BJ (cell line): ENCODE measurements around the gene CSNK1E. TPM values are rescaled to one million over a fixed set of nuclear protein-coding genes. Genes with fewer than 3 reads are reported as not detected.

ENCODE experiments used
- CTCF ChIA-PET: fragments of 350-600 bp; formaldehyde crosslinking; extraction: SDS; loops from one replicate; lab custom pipeline; 2021; ENCODE audit warnings: antibody characterized with exemption, inconsistent platforms; lab: Yijun Ruan, JAX
- POLR2A ChIA-PET: fragments of 300-600 bp; sonication (Branson Sonifier 250); formaldehyde crosslinking; extraction: SDS; loops from one replicate; lab custom pipeline; 2021; ENCODE audit warnings: antibody characterized with exemption; lab: Charles Lee
- DNase-seq: peaks from one replicate; pipeline ENCODE4 v3.0.0-alpha.2; 2011; ENCODE audit warnings: low read depth
- H3K27me3 ChIP-seq: 2 replicates; pipeline ENCODE4 v1.6.0; 2011; ENCODE audit warnings: low read length; ENCODE audit not compliant: control insufficient read depth, insufficient read depth
- H3K36me3 ChIP-seq: 2 replicates; pipeline ENCODE4 v1.5.1; 2011; ENCODE audit warnings: low read length; ENCODE audit not compliant: control insufficient read depth, insufficient read depth
- H3K4me3 ChIP-seq: 2 replicates; pipeline ENCODE4 v1.5.1; 2011; ENCODE audit warnings: low read depth, mild to moderate bottlenecking, control low read depth, low read length
- CTCF ChIP-seq: IDR thresholded peaks from 2 replicates; pipeline ENCODE4 v1.5.1; 2011; ENCODE audit warnings: low read depth, mild to moderate bottlenecking, control low read depth, inconsistent platforms, low read length, moderate library complexity; ENCODE audit not compliant: insufficient read depth
- polyA plus RNA-seq: library from polyadenylated mRNA; depleted of rRNA; stranded (reverse); fragments of >200 nt; gene quantifications from 2 replicates; pipeline ENCODE4 v1.2.3, GENCODE V29; 2011; rRNA removed
- small RNA-seq: library from RNA; depleted of rRNA; stranded (forward); fragments of <200 nt; gene quantifications from one replicate; pipeline ENCODE3, GENCODE V24; 2012; ENCODE audit warnings: low replicate concordance, low read depth; ENCODE audit not compliant: insufficient read length

The CSNK1E gene
- polyA plus RNA-seq, 1 experiment: 183 TPM

- Histone ChIP-seq H3K27me3 (no peaks in the 10 kb centered on the region), H3K4me3 (no peak overlapping the region), H3K36me3 (peaks cover 32% of the 10 kb centered on the region)
- ChIA-PET CTCF (no interaction called here), POLR2A (no interaction called here)
- no peak for TF ChIP-seq CTCF
- DNase-seq: no peak
These were observed 71.1 kb downstream of the CSNK1E start for GRCh38 chr22:38246046-38246658.

- DNase-seq: no peak
- TF ChIP-seq CTCF: no peak
- ChIA-PET POLR2A (no interaction called here), CTCF (no interaction called here)
- Histone ChIP-seq H3K4me3 (no peak overlapping the region), H3K27me3 (no peaks in the 10 kb centered on the region), H3K36me3 (peaks cover 29% of the 10 kb centered on the region)
These were observed 73.1 kb downstream of the CSNK1E start for GRCh38 chr22:38244106-38244505.

DNA sequence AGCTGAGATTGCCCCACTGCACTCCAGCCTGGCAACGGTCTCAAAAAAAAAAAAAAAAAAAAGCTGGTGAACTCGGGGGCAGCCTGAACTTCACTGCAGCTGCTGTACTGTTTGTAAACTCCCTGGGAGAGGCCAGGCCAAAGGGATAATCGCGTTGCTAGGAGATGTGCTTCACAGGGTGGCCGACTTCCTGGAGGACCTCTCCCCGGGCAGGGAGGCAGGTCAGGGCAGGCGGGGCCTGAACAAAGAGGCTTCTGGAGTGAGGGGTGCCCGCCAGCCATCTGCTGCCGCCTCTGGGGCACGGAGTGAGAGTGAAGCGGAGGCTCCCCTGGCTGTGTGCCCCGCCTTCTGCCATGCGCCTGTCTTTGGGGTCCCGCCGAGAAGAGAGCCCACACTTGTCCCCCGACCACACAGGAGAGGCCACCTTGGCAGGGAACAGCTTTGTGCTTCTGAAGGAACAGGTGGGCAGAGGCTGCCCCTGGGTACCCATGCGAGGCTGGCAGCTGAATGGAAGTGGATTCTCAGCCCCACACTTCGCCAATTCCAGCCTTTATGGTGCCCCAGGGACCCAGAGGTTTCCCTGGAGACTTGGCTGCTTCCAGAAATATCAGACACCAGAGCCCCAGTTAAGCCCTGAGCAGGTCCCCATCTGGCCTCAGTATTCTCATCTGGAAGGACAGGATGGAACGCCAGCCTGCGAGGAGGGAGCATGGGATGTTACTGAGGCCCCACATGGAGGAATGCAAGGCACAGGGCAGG is 74.0 kb downstream of the CSNK1E start:
- no peak for DNase-seq
- H3K27me3 ChIP-seq: no peaks in the 10 kb centered on the region
- no peak for TF ChIP-seq CTCF
- POLR2A ChIA-PET: interaction anchor here (0.6 kb wide), 1 partner anchor 121 kb away, joined by 4 read pairs; no protein-coding TSS in a partner anchor
- H3K36me3 ChIP-seq: peaks cover 29% of the 10 kb centered on the region
- no peak overlapping the region for H3K4me3 ChIP-seq
- CTCF ChIA-PET: no interaction called here

DNA sequence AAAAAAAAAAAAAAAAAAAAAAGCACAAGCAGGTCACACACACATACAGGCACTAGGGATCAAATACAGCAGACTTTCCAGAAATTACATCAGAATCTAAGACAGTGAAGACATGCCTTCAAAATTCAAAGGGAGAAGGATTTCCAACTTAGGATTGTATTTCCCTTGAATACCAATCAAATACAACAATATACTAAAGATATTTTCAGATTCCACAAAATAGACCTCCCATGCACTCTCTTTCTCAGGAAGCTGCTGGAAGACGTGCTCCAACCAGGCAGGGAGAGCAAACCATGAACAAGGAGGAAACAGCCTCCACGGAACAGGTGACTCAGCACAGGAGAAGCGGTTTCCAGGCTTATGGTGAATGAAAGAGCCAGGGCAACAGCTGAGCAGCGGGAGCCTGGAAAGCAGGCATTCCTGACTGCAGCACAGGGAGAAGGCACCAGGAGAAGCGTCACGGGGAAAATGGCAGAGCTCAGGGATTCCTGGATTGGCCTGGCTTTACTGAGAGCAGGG is 76.4 kb downstream of the CSNK1E start:
- H3K27me3 ChIP-seq: no peaks in the 10 kb centered on the region
- CTCF ChIA-PET: interaction anchor here (1.4 to 2.1 kb wide), 3 partner anchors 10 to 126 kb away, joined by 3 to 6 read pairs (median 4); no protein-coding TSS in a partner anchor
- DNase-seq: peak; percentile 41
- POLR2A ChIA-PET: no interaction called here
- H3K4me3 ChIP-seq: no peak overlapping the region
- no peak for TF ChIP-seq CTCF
- peaks cover 19% of the 10 kb centered on the region for H3K36me3 ChIP-seq

Small RNA genes lying within 50 kb of the gene (small RNA-seq; reads per million reads assigned to genes)
- gene RF00017: not detected

Other genes with a start within 250 kb of the CSNK1E start
- 0.10 and 0.17 TPM in 2 replicates for gene SLC16A8, start 233.2 kb downstream of the CSNK1E start, polyA plus RNA-seq
- gene BAIAP2L2, start 206.7 kb downstream of the CSNK1E start, polyA plus RNA-seq: 1.2 and 1.3 TPM in 2 replicates
- 10.1 and 14.9 TPM in 2 replicates for gene PLA2G6, start 135.6 kb downstream of the CSNK1E start, polyA plus RNA-seq
- 14.1 and 14.8 TPM in 2 replicates for gene MAFF, start 115.4 kb downstream of the CSNK1E start, polyA plus RNA-seq
- gene TMEM184B, start 44.4 kb downstream of the CSNK1E start, polyA plus RNA-seq: 26.5 and 75.5 TPM in 2 replicates
- gene KCNJ4, start 137.8 kb upstream of the CSNK1E start, polyA plus RNA-seq: not detected in 2 replicates
- 150 and 222 TPM in 2 replicates for gene KDELR3, start 150.7 kb upstream of the CSNK1E start, polyA plus RNA-seq
- gene DDX17, start 188.9 kb upstream of the CSNK1E start, polyA plus RNA-seq: 318 and 360 TPM in 2 replicates